ENCODE data around the gene CPNE6.
A peak's percentile ranks its signal among the peaks of the same experiment; 100 is the strongest.
"Not testable (repeated sequence)": the region's sequence is repeated elsewhere in the genome, so short reads cannot be mapped to it uniquely, and the experiment has no call there.

Gene CPNE6

DNA sequence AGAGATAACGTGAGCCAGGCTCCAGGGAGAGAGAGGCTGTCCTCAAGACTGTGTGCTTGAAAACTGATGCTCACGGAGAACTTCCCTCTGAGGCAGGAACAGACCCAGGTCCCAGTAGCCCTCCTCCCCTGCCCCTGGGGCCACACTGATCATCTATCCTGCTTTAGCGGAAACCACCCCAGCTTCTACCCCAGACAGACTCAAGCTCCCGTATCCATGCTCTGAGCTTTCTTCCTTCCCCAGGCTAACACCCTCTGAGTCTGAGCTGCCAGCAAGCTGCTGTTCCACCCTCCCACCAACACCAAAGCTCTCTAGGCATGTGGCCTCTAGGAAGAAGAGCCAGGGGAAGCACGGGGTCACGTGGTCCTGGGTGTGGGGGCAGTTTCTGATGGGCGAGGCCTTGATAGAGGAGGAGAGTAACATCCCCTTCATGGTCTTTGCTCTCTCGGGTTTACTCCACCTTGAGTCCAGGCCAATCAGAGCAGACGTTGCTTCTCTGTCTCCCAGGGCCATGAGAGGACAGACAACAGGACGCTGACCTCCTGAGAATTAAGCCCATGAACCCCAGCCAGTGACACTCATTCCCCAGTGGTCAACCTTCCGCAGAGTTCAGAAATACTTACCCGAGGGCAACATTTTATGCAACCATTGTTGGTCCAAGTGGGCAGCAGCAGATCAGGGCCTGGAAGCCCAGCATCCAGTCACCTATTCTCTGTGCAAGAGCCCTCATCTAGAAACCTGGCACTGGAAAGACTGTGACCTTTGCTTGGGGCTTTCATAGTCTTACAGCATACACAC is 24.1 kb downstream of the CPNE6 start:
- peak; percentile 93 for FAIRE-seq
- peak; percentile 91 for DNase-seq (ENCODE audit: insufficient read length)
- peak; percentile 99 for TF ChIP-seq POLR2A (IDR thresholded peaks at IDR 0.05; ENCODE audit: low read depth, low read length)
- peak; percentile 98 for TF ChIP-seq POLR2AphosphoS5 (IDR thresholded peaks at IDR 0.05; ENCODE audit: low read depth, low read length)
- TF ChIP-seq TAF1 (IDR thresholded peaks at IDR 0.05; ENCODE audit: borderline replicate concordance, low read depth, low read length) = peak; percentile 99

DNA sequence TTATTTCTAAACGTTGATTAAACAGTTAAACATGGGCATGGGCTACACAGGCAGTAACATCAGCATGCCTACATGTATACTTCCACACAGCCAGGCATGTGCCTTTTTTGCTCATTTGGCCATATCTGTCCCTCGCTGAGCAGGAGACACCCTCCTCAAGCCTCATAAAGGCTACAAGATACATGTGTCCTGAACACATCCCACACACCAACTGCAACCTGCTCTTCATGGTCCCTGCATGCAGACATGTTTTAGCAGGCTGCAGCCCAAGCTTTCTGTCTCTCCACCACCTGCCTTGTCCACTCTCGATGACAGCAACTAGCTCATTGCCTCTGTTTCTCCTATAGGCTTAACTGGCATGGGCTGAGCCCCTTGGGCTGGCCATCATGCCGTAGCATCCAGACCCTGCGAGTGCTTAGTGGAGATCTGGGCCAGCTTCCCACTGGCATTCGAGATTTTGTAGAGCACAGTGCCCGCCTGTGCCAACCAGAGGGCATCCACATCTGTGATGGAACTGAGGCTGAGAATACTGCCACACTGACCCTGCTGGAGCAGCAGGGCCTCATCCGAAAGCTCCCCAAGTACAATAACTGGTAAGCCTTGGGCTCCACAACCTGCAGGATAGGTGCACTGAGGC is 25.3 kb downstream of the CPNE6 start:
- DNase-seq (ENCODE audit: insufficient read length) = no peak
- TF ChIP-seq POLR2A (IDR thresholded peaks at IDR 0.05; ENCODE audit: low read depth, low read length) (no peak), POLR2AphosphoS5 (IDR thresholded peaks at IDR 0.05; ENCODE audit: low read depth, low read length) (no peak), TAF1 (IDR thresholded peaks at IDR 0.05; ENCODE audit: borderline replicate concordance, low read depth, low read length) (no peak)
- no peak for FAIRE-seq

DNA sequence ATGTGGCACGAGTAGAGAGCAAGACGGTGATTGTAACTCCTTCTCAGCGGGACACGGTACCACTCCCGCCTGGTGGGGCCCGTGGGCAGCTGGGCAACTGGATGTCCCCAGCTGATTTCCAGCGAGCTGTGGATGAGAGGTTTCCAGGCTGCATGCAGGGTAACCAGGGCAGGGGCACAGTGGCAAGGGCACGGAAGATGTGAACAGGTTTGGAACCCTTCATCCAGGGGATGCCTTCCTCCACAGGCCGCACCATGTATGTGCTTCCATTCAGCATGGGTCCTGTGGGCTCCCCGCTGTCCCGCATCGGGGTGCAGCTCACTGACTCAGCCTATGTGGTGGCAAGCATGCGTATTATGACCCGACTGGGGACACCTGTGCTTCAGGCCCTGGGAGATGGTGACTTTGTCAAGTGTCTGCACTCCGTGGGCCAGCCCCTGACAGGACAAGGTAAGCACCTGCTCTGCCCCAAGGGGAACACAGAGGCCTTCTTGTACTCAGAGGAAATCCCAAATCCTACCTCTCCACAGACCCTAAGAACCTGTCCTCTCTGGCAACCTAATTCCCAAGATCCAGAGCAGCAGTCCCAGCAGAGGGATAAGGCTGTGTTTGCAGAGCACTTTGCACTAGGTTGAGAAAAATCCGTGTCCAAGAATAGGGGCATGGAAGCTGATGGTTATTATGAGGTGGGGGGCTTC is 27.0 kb downstream of the CPNE6 start:
- DNase-seq (ENCODE audit: insufficient read length) (no peak), FAIRE-seq (no peak)
- TF ChIP-seq POLR2AphosphoS5 (IDR thresholded peaks at IDR 0.05; ENCODE audit: low read depth, low read length) = no peak
- no peak for TF ChIP-seq POLR2A (IDR thresholded peaks at IDR 0.05; ENCODE audit: low read depth, low read length)
- TF ChIP-seq TAF1 (IDR thresholded peaks at IDR 0.05; ENCODE audit: borderline replicate concordance, low read depth, low read length) = no peak

DNA sequence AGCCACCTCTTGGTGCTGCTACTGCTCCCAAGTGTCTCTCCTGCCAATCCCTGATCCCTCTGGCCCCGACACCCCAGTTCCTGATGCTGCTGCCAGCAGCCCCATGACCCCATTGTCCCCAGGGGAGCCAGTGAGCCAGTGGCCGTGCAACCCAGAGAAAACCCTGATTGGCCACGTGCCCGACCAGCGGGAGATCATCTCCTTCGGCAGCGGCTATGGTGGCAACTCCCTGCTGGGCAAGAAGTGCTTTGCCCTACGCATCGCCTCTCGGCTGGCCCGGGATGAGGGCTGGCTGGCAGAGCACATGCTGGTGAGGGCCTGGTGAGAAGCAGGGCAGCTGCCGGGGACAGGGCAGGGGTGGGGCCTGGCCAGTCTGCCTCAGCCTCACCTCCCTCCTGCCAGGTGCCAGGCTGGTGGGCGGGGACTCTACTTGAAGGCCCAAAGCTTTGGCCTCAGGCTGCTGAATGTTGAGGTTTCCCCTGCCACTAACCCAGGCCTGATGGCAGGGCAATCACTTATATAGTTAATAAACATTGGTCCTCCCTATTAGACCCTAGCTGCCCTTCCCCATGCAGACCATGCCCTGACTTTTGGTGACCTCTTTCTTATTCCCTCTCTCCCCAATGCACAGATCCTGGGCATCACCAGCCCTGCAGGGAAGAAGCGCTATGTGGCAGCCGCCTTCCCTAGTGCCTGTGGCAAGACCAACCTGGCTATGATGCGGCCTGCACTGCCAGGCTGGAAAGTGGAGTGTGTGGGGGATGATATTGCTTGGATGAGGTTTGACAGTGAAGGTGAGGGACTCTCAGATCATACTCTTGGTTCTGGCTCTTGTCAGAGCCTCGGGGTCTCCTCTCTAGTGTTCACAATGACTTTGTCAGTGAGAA is 27.8 kb downstream of the CPNE6 start:
- TF ChIP-seq POLR2AphosphoS5 (IDR thresholded peaks at IDR 0.05; ENCODE audit: low read depth, low read length) = no peak
- TF ChIP-seq TAF1 (IDR thresholded peaks at IDR 0.05; ENCODE audit: borderline replicate concordance, low read depth, low read length) = no peak
- TF ChIP-seq POLR2A (IDR thresholded peaks at IDR 0.05; ENCODE audit: low read depth, low read length) = no peak
- FAIRE-seq (no peak), DNase-seq (ENCODE audit: insufficient read length) (no peak)

DNA sequence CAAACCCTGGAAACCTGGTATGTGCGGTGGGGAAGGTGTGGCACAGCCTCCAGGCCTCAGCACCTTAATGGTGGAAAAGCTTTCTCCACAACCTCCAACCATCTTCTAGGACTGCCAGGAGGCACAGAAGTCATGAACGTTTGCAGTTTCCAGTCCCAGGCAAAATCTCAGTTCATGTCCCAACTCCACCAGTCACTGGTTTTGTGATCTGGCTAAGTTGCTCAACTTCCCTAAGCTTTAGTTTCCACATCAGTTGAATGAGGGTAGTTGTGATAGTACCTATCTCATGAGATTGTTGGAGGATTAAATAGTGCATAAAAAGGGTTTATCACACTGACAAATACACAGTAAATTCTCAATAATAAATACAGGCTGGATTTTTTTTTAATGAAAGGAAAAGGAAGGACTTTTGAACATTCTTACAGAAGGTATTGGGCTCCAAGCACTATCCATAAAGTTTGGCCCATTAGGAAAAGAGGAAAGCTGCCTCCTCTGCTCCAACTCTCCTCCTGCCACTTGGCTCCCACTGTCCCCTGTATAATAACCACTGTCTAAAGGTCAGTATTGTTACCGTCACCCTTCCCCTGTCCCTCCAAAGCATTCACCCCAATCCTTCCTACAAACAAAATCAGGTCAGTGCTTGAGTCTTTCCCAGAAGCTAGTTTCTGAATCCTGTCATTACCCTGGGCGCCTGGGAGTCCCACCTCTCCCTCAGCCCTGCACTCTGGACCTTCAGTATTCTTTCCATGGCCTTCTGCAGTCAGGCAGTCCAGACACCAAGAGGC is 29.0 kb downstream of the CPNE6 start:
- no peak for FAIRE-seq
- TF ChIP-seq POLR2AphosphoS5 (IDR thresholded peaks at IDR 0.05; ENCODE audit: low read depth, low read length) (no peak), POLR2A (IDR thresholded peaks at IDR 0.05; ENCODE audit: low read depth, low read length) (no peak), TAF1 (IDR thresholded peaks at IDR 0.05; ENCODE audit: borderline replicate concordance, low read depth, low read length) (no peak)
- DNase-seq (ENCODE audit: insufficient read length) = no peak

DNA sequence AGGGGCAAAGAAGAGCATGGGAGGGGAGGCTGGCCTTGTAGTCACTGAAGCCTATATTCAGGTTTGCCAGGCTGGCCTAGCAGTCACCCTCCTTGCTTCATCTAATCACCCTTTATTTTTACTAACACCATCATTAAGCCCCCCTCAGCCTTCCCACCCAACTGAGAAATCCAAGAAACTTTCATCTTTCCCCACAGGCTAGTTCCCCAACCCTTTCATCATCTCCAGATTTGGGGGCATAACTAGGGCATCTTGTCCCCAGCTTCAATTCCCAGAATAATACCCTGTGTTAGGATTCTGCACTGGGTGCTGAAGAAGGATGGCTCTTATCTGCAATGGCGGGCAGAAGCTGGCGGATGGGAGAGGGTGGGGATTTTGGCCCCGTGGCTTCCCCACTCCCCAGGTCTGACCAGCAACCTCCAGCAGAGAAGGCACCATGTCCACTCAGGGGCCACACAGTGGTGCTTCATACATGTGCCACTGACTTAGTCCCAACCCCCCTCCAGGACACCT is 29.7 kb downstream of the CPNE6 start:
- TF ChIP-seq POLR2A (IDR thresholded peaks at IDR 0.05; ENCODE audit: low read depth, low read length) (no peak), TAF1 (IDR thresholded peaks at IDR 0.05; ENCODE audit: borderline replicate concordance, low read depth, low read length) (no peak), POLR2AphosphoS5 (IDR thresholded peaks at IDR 0.05; ENCODE audit: low read depth, low read length) (no peak)
- no peak for FAIRE-seq
- no peak for DNase-seq (ENCODE audit: insufficient read length)

DNA sequence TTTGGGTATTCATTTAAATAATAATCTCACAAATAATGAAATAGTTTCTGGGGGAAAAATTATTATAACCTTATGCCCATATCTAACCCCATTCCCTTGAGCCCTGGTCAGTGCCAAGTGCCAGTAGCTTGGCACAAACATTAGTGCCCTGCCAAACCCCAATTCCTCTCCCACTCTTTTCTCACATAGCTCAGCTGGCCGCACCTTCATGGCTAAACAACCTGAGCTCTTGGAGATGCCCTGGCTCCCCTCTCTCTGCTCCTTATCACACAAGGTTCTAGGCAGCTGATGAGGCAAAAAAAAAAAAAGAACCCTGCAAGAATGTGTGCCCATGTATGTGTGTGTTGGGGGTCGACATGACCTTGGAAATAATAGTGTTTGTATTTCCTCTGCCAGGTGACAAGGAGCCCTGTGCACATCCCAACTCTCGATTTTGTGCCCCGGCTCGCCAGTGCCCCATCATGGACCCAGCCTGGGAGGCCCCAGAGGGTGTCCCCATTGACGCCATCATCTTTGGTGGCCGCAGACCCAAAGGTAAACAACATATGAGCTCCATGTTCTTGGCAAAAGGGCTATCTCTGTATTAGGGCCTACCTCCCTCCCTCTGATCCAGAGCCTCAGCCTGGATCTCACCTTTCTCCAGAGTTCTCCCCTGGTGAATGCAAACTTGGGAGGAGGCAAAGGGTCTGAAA is 31.1 kb downstream of the CPNE6 start:
- TF ChIP-seq POLR2AphosphoS5 (IDR thresholded peaks at IDR 0.05; ENCODE audit: low read depth, low read length) = no peak
- TF ChIP-seq POLR2A (IDR thresholded peaks at IDR 0.05; ENCODE audit: low read depth, low read length) = no peak
- TF ChIP-seq TAF1 (IDR thresholded peaks at IDR 0.05; ENCODE audit: borderline replicate concordance, low read depth, low read length) = no peak
- no peak for FAIRE-seq

DNA sequence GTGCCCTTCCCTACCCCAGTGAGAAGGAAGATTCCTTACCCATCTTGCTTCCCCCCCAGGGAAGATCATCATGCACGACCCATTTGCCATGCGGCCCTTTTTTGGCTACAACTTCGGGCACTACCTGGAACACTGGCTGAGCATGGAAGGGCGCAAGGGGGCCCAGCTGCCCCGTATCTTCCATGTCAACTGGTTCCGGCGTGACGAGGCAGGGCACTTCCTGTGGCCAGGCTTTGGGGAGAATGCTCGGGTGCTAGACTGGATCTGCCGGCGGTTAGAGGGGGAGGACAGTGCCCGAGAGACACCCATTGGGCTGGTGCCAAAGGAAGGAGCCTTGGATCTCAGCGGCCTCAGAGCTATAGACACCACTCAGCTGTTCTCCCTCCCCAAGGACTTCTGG is 32.1 kb downstream of the CPNE6 start:
- DNase-seq (ENCODE audit: insufficient read length) = no peak
- FAIRE-seq = no peak
- TF ChIP-seq TAF1 (IDR thresholded peaks at IDR 0.05; ENCODE audit: borderline replicate concordance, low read depth, low read length) (no peak), POLR2AphosphoS5 (IDR thresholded peaks at IDR 0.05; ENCODE audit: low read depth, low read length) (no peak), POLR2A (IDR thresholded peaks at IDR 0.05; ENCODE audit: low read depth, low read length) (no peak)

More for the DNA sequence above, 31.1 kb downstream of the CPNE6 start:
- no peak for DNase-seq (ENCODE audit: insufficient read length)

DNA sequence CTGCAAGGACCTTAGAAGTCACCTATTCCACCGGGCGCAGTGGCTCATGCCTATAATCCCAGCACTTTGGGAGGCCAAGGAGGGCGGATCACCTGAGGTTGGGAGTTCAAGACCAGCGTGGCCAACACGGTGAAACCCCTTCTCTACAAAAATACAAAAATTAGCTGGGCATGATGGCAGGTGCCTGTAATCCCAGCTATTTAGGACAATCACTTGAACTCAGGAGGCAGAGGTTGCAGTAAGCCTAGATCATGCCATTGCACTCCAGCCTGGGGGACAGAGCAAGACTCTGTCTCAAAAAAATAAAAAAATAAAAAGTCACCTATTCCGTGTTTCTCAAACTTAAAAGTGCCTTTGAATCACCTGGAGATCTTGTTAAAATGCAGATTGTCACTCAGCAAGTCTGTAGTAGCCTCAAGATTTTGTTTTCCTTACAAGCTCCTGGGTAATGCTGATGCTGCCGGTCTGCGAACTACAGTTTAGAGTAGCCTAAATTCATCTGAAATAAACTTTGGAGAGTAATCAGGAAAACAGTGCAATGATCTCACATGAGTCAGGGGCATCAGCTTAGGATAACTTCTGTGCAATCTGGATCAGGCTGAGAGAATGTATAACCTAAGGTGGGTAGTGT is 34.4 kb downstream of the CPNE6 start:
- not testable (repeated sequence) for DNase-seq (ENCODE audit: insufficient read length); FAIRE-seq

All from GM12892 (cell line).